H1 (cell line): ENCODE results near the gene CHTF18. TPM values are rescaled to one million over a fixed set of nuclear protein-coding genes. Genes with fewer than 3 reads are reported as not detected.

Experiments
- CTCF ChIA-PET: fragments of 300-600 bp; sonication (Branson Sonifier 250); formaldehyde crosslinking; loops from one replicate; lab custom pipeline; 2021; ENCODE audit not compliant: partially characterized antibody; lab: Charles Lee
- POLR2A ChIA-PET: fragments of 300-600 bp; sonication (Branson Sonifier 250); formaldehyde crosslinking; loops from one replicate; lab custom pipeline; 2021; ENCODE audit warnings: inconsistent platforms; ENCODE audit not compliant: partially characterized antibody; lab: Charles Lee
- DNase-seq, 2 experiments: peaks; one replicate each; pipeline versions ENCODE4 v3.0.0 to v3.0.0-alpha.2; 2010 to 2022; ENCODE audit warnings: low spot score in 2 of 2, low read depth in 1 of 2, mixed read lengths in 1 of 2
- FAIRE-seq: peaks from 2 replicates; lab custom pipeline; 2011; peaks lifted over from hg19 to GRCh38; lab: Jason Lieb, UNC
- H2AFZ ChIP-seq: 2 replicates; pipeline ENCODE4 v1.8.1; 2012; ENCODE audit warnings: low read length, inconsistent platforms
- H2AK5ac ChIP-seq: 2 replicates; pipeline ENCODE4 v1.6.1; 2013; ENCODE audit warnings: low read depth, low read length
- H2BK120ac ChIP-seq: replicated peaks from 2 replicates; pipeline ENCODE3; 2013; ENCODE audit warnings: low read depth, low read length, inconsistent platforms
- H2BK12ac ChIP-seq: 2 replicates; pipeline ENCODE4 v1.6.1; 2013; ENCODE audit warnings: low read depth, low read length
- H2BK15ac ChIP-seq: 2 replicates; pipeline ENCODE4 v1.6.1; 2013; ENCODE audit warnings: low read length
- H2BK20ac ChIP-seq: 2 replicates; pipeline ENCODE4 v1.6.1; 2013; ENCODE audit warnings: low read length
- H2BK5ac ChIP-seq: 2 replicates; pipeline ENCODE4 v1.6.1; 2013; ENCODE audit warnings: low read depth, low read length
- H3K14ac ChIP-seq: 2 replicates; pipeline ENCODE4 v1.6.1; 2013; ENCODE audit warnings: inconsistent platforms; ENCODE audit not compliant: insufficient read length
- H3K18ac ChIP-seq: 2 replicates; pipeline ENCODE4 v1.6.1; 2013; ENCODE audit warnings: low read length; ENCODE audit errors: extremely low read depth
- H3K23ac ChIP-seq: 2 replicates; pipeline ENCODE4 v1.6.1; 2013; ENCODE audit warnings: inconsistent platforms; ENCODE audit not compliant: insufficient read length
- H3K23me2 ChIP-seq: 2 replicates; pipeline ENCODE4 v1.6.1; 2013; ENCODE audit warnings: low read depth, low read length
- H3K27ac ChIP-seq: 2 replicates; pipeline ENCODE4 v1.6.1; 2011; ENCODE audit warnings: low read depth, low read length, inconsistent platforms
- H3K27me3 ChIP-seq, 4 experiments: replicated peaks in 1 of 4; 1 replicate in 1 of 4; 2 replicates in 3 of 4; pipeline versions ENCODE4 v1.6.1 to v1.8.1; 2011 to 2013; ENCODE audit warnings: low read length in 3 of 4, mild to moderate bottlenecking in 3 of 4, inconsistent platforms in 2 of 4, mixed read lengths in 2 of 4, moderate library complexity in 1 of 4; ENCODE audit not compliant: control insufficient read depth in 3 of 4, insufficient read depth in 3 of 4; ENCODE audit errors: extremely low read depth in 1 of 4
- H3K36me3 ChIP-seq, 4 experiments: 2 replicates each; pipeline versions ENCODE4 v1.6.1 to v1.8.1; 2011 to 2013; ENCODE audit warnings: mild to moderate bottlenecking in 4 of 4, low read length in 3 of 4, moderate library complexity in 2 of 4, control low read depth in 1 of 4, inconsistent platforms in 1 of 4; ENCODE audit not compliant: insufficient read depth in 4 of 4, control insufficient read depth in 2 of 4
- H3K4ac ChIP-seq: replicated peaks from 2 replicates; pipeline ENCODE3; 2013; ENCODE audit warnings: low read length, low read depth, mixed read lengths, inconsistent platforms; ENCODE audit not compliant: insufficient read length
- H3K4me1 ChIP-seq, 4 experiments: replicated peaks in 1 of 4; 1 replicate in 1 of 4; 2 replicates in 3 of 4; pipeline versions ENCODE4 v1.6.1 to v1.8.1; 2011 to 2013; ENCODE audit warnings: low read length in 3 of 4, inconsistent platforms in 2 of 4, mixed read lengths in 1 of 4; ENCODE audit not compliant: insufficient read depth in 4 of 4, control insufficient read depth in 3 of 4
- H3K4me2 ChIP-seq, 2 experiments: 2 replicates each; pipeline versions ENCODE4 v1.6.1 to v1.8.1; 2011 to 2013; ENCODE audit warnings: low read depth in 2 of 2, low read length in 2 of 2, control low read depth in 1 of 2, inconsistent platforms in 1 of 2, mild to moderate bottlenecking in 1 of 2; ENCODE audit not compliant: insufficient read depth in 1 of 2
- H3K4me3 ChIP-seq, 4 experiments: fragments of 200-600, 300-600 bp in 1 of 4; sonication (generic), shearing (Covaris generic), sonication (Bioruptor Twin) in 1 of 4; 2 replicates each; pipeline versions ENCODE4 v1.5.1 to v1.8.1; 2011 to 2016; ENCODE audit warnings: low read length in 4 of 4, low read depth in 3 of 4, control low read depth in 2 of 4, inconsistent platforms in 2 of 4, mild to moderate bottlenecking in 2 of 4, mixed read lengths in 1 of 4, moderate library complexity in 1 of 4; ENCODE audit not compliant: insufficient read depth in 2 of 4; ENCODE audit errors: extremely low read depth in 1 of 4
- H3K56ac ChIP-seq: replicated peaks from 2 replicates; pipeline ENCODE3; 2013; ENCODE audit warnings: low read depth, mild to moderate bottlenecking, mixed read lengths, low read length, inconsistent platforms; ENCODE audit not compliant: insufficient read length
- H3K79me1 ChIP-seq: 2 replicates; pipeline ENCODE4 v1.6.1; 2013; ENCODE audit warnings: low read depth, low read length, control low read depth
- H3K79me2 ChIP-seq, 2 experiments: 2 replicates each; pipeline versions ENCODE4 v1.6.1 to v1.8.1; 2012 to 2013; ENCODE audit warnings: low read length in 2 of 2, mild to moderate bottlenecking in 2 of 2, inconsistent platforms in 1 of 2; ENCODE audit not compliant: insufficient read depth in 2 of 2, control insufficient read depth in 1 of 2
- H3K9ac ChIP-seq, 4 experiments: replicated peaks in 1 of 4; 1 replicate in 1 of 4; 2 replicates in 3 of 4; pipeline versions ENCODE4 v1.6.1 to v1.8.1; 2011 to 2013; ENCODE audit warnings: low read depth in 3 of 4, low read length in 3 of 4, control low read depth in 2 of 4, mild to moderate bottlenecking in 2 of 4, moderate library complexity in 2 of 4, inconsistent platforms in 1 of 4; ENCODE audit errors: extremely low read depth in 1 of 4
- H3K9me3 ChIP-seq, 2 experiments: 2 replicates each; pipeline versions ENCODE4 v1.6.1 to v1.8.1; 2012 to 2013; ENCODE audit warnings: mild to moderate bottlenecking in 2 of 2, moderate library complexity in 2 of 2, control low read depth in 1 of 2, inconsistent platforms in 1 of 2, low read depth in 1 of 2, low read length in 1 of 2, mixed read lengths in 1 of 2; ENCODE audit not compliant: insufficient read depth in 2 of 2
- H4K20me1 ChIP-seq, 2 experiments: replicated peaks in 1 of 2; 2 replicates each; pipeline versions ENCODE3 to v1.8.1; 2011 to 2013; ENCODE audit warnings: inconsistent platforms in 2 of 2, low read length in 2 of 2, mild to moderate bottlenecking in 1 of 2; ENCODE audit not compliant: insufficient read depth in 2 of 2, control insufficient read depth in 1 of 2
- H4K5ac ChIP-seq: 2 replicates; pipeline ENCODE4 v1.6.1; 2013; ENCODE audit warnings: low read length, low read depth, mixed read lengths, inconsistent platforms; ENCODE audit not compliant: insufficient read length
- H4K8ac ChIP-seq: 2 replicates; pipeline ENCODE4 v1.8.0; 2013; ENCODE audit warnings: mild to moderate bottlenecking, moderate library complexity, low read length, inconsistent platforms; ENCODE audit not compliant: insufficient read depth; ENCODE audit errors: extremely low read depth
- H4K91ac ChIP-seq: replicated peaks from 2 replicates; pipeline ENCODE3; 2013; ENCODE audit warnings: low read length, mixed read lengths, inconsistent platforms; ENCODE audit not compliant: insufficient read length
- CBX5 ChIP-seq: fragments of 300-800, 300-1000 bp; sonication (generic); IDR thresholded peaks from 2 replicates; pipeline ENCODE4 v1.7.1; 2016; ENCODE audit warnings: antibody characterized with exemption, low read length, low read depth
- CHD2 ChIP-seq: IDR thresholded peaks from 2 replicates; pipeline ENCODE4 v1.6.1; 2012; ENCODE audit warnings: low read length, improper control_type of control experiment
- CREB1 ChIP-seq: IDR thresholded peaks from 2 replicates; pipeline ENCODE4 v1.6.1; 2012; ENCODE audit warnings: inconsistent platforms
- E2F6 ChIP-seq: IDR thresholded peaks from 2 replicates; pipeline ENCODE4 v1.6.1; 2012; ENCODE audit warnings: inconsistent platforms
- EP300 ChIP-seq, 2 experiments: IDR thresholded peaks; 1 replicate in 1 of 2; 2 replicates in 1 of 2; pipeline ENCODE4 v1.6.1; 2011 to 2012; ENCODE audit warnings: low read depth in 2 of 2, low read length in 2 of 2, mild to moderate bottlenecking in 2 of 2, borderline replicate concordance in 1 of 2, inconsistent platforms in 1 of 2, moderate library complexity in 1 of 2
- JUN ChIP-seq: IDR thresholded peaks from 2 replicates; pipeline ENCODE4 v1.6.1; 2011; ENCODE audit warnings: low read depth, mild to moderate bottlenecking, improper control_type of control experiment, low read length
- MAX ChIP-seq: IDR thresholded peaks from 2 replicates; pipeline ENCODE4 v1.6.1; 2012; ENCODE audit warnings: inconsistent platforms
- POLR2AphosphoS5 ChIP-seq: IDR thresholded peaks from 2 replicates; pipeline ENCODE4 v1.6.1; 2011; ENCODE audit warnings: low read depth, low read length
- RFX5 ChIP-seq: IDR thresholded peaks from 2 replicates; pipeline ENCODE4 v1.6.1; 2011; ENCODE audit warnings: low read depth, low read length, improper control_type of control experiment, borderline replicate concordance
- RNF2 ChIP-seq: fragments of 200-900, 300-1000 bp; sonication (generic); IDR thresholded peaks from 2 replicates; pipeline ENCODE4 v1.7.1; 2016; ENCODE audit warnings: borderline replicate concordance, low read depth, mild to moderate bottlenecking, antibody characterized with exemption, low read length; ENCODE audit not compliant: poor library complexity, severe bottlenecking; ENCODE audit errors: missing control alignments
- SIN3A ChIP-seq, 2 experiments: IDR thresholded peaks in 1 of 2; conservative IDR thresholded peaks in 1 of 2; 2 replicates each; pipeline ENCODE4 v1.6.1; 2011 to 2012; ENCODE audit warnings: low read length in 2 of 2, improper control_type of control experiment in 1 of 2, low read depth in 1 of 2, mild to moderate bottlenecking in 1 of 2
- SIRT6 ChIP-seq: IDR thresholded peaks from one replicate; pipeline ENCODE4 v1.7.1; 2012; ENCODE audit warnings: low read length, inconsistent platforms
- WGBS, 2 experiments: shearing (Covaris generic) in 1 of 2; methylation state at CpG; one replicate each; pipeline versions ENCODE4 v1.1.6 to v1.1.7; 2013 to 2015; ENCODE audit warnings: low lambda C conversion rate in 2 of 2, mixed read lengths in 2 of 2, inconsistent platforms in 1 of 2, low coverage in 1 of 2, missing lambda C conversion rate in 1 of 2; ENCODE audit not compliant: insufficient replicate concordance in 2 of 2, insufficient coverage in 1 of 2, insufficient read length in 1 of 2; ENCODE audit errors: extremely low coverage in 1 of 2, missing lambda C conversion rate in 1 of 2; 5-methylcytosine and 5-hydroxymethylcytosine counted together
- polyA plus RNA-seq, 7 experiments: library from polyadenylated mRNA; depleted of rRNA in 3 of 7; stranded (reverse) in 5 of 7; unstranded in 2 of 7; fragments of >200 nt in 5 of 7; fragments of 200-250 nt in 2 of 7; gene quantifications; 1 replicate in 5 of 7; 2 replicates in 1 of 7; 4 replicates in 1 of 7; pipeline versions ENCODE4 v1.2.1 to v1.2.3, GENCODE V29; 2011 to 2013; ENCODE audit warnings: missing spikeins in 2 of 7, mixed read lengths in 2 of 7
- total RNA-seq: library from RNA; stranded (reverse); fragmentation: NEBNext Ultra II Directional; extraction: Animal tissue kit (Norgen Biotek cat#: 25700); gene quantifications from 2 replicates; pipeline ENCODE4 v1.2.1, GENCODE V29; 2021

The CHTF18 gene
- total and polyA plus RNA-seq, 2 of the 8 experiments (the other 6 are each of a cell fraction or from before 2014, with no cell fraction given): 75.3 to 104 TPM

GRCh38 chr16:754656-755055, 33.8 kb upstream of the CHTF18 start:
- Histone ChIP-seq H4K20me1 (no peaks in the 10 kb centered on the region), H3K4me3 (no peak overlapping the region), H3K36me3 (no peaks in the 10 kb centered on the region), H3K9me3 (0 out of 4 replicates have a peak, but pooled peaks cover 0 to 3% of the 10 kb centered on the region in 2 experiments), H3K4me1 (peaks cover 3 to 12% (median 5%) of the 10 kb centered on the region in 4 experiments; a peak in 5 of 7 replicates), H3K18ac (no peak overlapping the region), H2BK12ac (no peak overlapping the region), H3K4ac (no peak overlapping the region), H3K23ac (no peak overlapping the region), H3K4me2 (no peak overlapping the region), H4K91ac (no peak overlapping the region), H3K14ac (no peak overlapping the region), H3K9ac (no peak overlapping the region), H3K56ac (no peak overlapping the region), H3K27ac (no peak overlapping the region), H4K8ac (no peak overlapping the region), H2AFZ (no peak overlapping the region), H2BK20ac (no peak overlapping the region), H3K23me2 (no peaks in the 10 kb centered on the region), H2BK120ac (no peak overlapping the region), H2AK5ac (no peak overlapping the region), H3K27me3 (no peaks in the 10 kb centered on the region), H3K79me2 (no peaks in the 10 kb centered on the region), H4K5ac (no peak overlapping the region), H3K79me1 (no peaks in the 10 kb centered on the region), H2BK15ac (no peak overlapping the region), H2BK5ac (no peak overlapping the region)
- 86% methylated on average over 11 of the region's 11 CpGs; no CpG with 5 or more reads in 1 of the 2 experiments for WGBS, 2 experiments
- ChIA-PET POLR2A (interaction anchor here (0.9 to 1.7 kb wide), 2 partner anchors 10 to 39 kb away, joined by 4 to 6 read pairs; no protein-coding TSS in a partner anchor), CTCF (interaction anchor here (0.6 to 9.2 kb wide), 6 partner anchors 10 to 42 kb away, joined by 3 to 88 read pairs (median 8); partner anchors contain the start of gene CIAO3)
- DNase-seq (no peak), FAIRE-seq (no peak)
- TF ChIP-seq E2F6: no peak
- TF ChIP-seq SIN3A (conservative IDR thresholded peaks at IDR 0.05 in 1 of 2, IDR thresholded peaks at IDR 0.05 in 1 of 2; ENCODE audit: low read depth in 1 of 2, low read length in 2 of 2): no peak
- no peak for TF ChIP-seq SIRT6
- no peak for TF ChIP-seq CHD2
- no peak for TF ChIP-seq RNF2
- no peak for TF ChIP-seq CBX5
- TF ChIP-seq POLR2AphosphoS5: no peak
- no peak for TF ChIP-seq JUN
- TF ChIP-seq CREB1: no peak
- no peak for TF ChIP-seq RFX5
- TF ChIP-seq MAX: no peak
- TF ChIP-seq EP300 (IDR thresholded peaks at IDR 0.05; ENCODE audit: borderline replicate concordance in 1 of 2, low read depth in 2 of 2, low read length in 2 of 2): no peak
